GM18498 (cell line): ENCODE results near the gene AQP9.
"Not testable (repeated sequence)": the region's sequence is repeated elsewhere in the genome, so short reads cannot be mapped to it uniquely, and the experiment has no call there.

ENCODE experiments used
- ATAC-seq: cut with Tn5 transposase; IDR thresholded peaks from one replicate; pipeline ENCODE4 v1.9.1; 2021; ENCODE audit warnings: mild to moderate bottlenecking, moderate library complexity; ENCODE audit not compliant: unreplicated experiment

Gene AQP9

GRCh38 chr15:58179206-58179605 is 41.0 kb downstream of the AQP9 start:
- ATAC-seq: no peak

GRCh38 chr15:58179741-58180381 is 41.7 kb downstream of the AQP9 start:
- no peak for ATAC-seq

GRCh38 chr15:58182460-58183163 is 44.4 kb downstream of the AQP9 start:
- peak; percentile 53 for ATAC-seq

- no peak for ATAC-seq
These were observed 47.3 kb downstream of the AQP9 start for GRCh38 chr15:58185439-58185838.

- no peak for ATAC-seq
These were observed 51.1 kb downstream of the AQP9 start for GRCh38 chr15:58189148-58189811.

GRCh38 chr15:58190419-58190818 is 52.2 kb downstream of the AQP9 start:
- no peak for ATAC-seq

- not testable (repeated sequence) for ATAC-seq
These were observed 55.5 kb downstream of the AQP9 start for GRCh38 chr15:58193636-58194035.

GRCh38 chr15:58200739-58201138 is 62.6 kb downstream of the AQP9 start:
- ATAC-seq: no peak

GRCh38 chr15:58201516-58201915 is 63.3 kb downstream of the AQP9 start:
- ATAC-seq: no peak

- ATAC-seq: no peak
These were observed 65.4 kb downstream of the AQP9 start for GRCh38 chr15:58203537-58203936.

GRCh38 chr15:58206151-58206550 is 68.0 kb downstream of the AQP9 start:
- ATAC-seq: no peak

- not testable (repeated sequence) for ATAC-seq
These were observed 70.0 kb downstream of the AQP9 start for GRCh38 chr15:58208217-58208616.

- ATAC-seq: not testable (repeated sequence)
These were observed 70.9 kb downstream of the AQP9 start for GRCh38 chr15:58209007-58209481.

- not testable (repeated sequence) for ATAC-seq
These were observed 71.8 kb downstream of the AQP9 start for GRCh38 chr15:58210031-58210430.

GRCh38 chr15:58212909-58213526 is 74.8 kb downstream of the AQP9 start:
- no peak for ATAC-seq

- no peak for ATAC-seq
These were observed 75.6 kb downstream of the AQP9 start for GRCh38 chr15:58213587-58214338.

GRCh38 chr15:58214591-58215340 is 76.6 kb downstream of the AQP9 start:
- no peak for ATAC-seq

- ATAC-seq: no peak
These were observed 79.3 kb downstream of the AQP9 start for GRCh38 chr15:58217460-58217859.

GRCh38 chr15:58221591-58222241 is 83.5 kb downstream of the AQP9 start:
- ATAC-seq: no peak

- no peak for ATAC-seq
These were observed 84.5 kb downstream of the AQP9 start for GRCh38 chr15:58222679-58223078.
